ENCODE data around the gene FILIP1L. TPM values are rescaled to one million over a fixed set of nuclear protein-coding genes. Genes with fewer than 3 reads are reported as not detected.

The FILIP1L gene
- total RNA-seq, 2 donors from 2014 or later, result 370 to 630 TPM

DNA sequence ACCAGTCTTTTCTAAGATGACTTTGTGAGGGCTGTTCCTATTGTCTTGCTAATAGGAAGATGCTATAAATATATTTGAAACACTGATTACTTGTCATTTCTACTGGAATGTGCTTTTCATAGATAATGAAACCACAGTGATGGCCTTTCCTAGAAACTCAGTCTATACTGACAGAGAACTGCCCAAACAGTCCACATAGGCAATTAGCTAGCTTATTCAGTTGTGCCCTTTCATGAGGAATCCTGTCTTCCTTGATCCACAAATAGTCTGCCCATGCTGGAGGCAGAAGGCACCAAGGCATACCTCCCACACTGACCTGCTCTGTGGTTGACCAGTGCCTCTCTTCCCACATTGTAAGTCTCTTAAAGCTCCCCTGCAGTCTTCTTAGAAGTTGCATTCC is 160.7 kb downstream of the FILIP1L start:
- no peak for DNase-seq (ENCODE audit: low spot score)
- intact Hi-C loops (cut with DNase I), result no loop called here

GRCh38 chr3:99952306-99952705 is 162.0 kb downstream of the FILIP1L start:
- intact Hi-C loops (cut with DNase I), result no loop called here

DNA sequence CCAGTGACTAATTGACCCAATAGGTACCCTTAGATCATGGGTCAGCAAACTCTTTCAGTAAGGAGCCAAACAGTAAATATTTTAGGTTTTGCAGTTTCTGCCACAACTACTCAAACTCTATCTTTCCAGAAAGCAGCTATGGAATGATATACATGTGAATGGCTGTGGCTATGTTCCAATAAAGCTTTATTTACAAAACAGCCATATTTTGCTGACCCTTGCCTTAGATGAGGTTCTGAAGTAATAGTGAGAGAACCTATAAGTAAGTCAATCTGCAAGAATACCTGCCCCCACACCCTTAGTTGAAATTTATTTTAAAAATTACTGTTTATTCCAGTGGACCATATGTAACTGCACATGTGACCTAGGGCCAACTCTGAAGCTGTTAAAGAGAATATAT is 162.6 kb downstream of the FILIP1L start:
- intact Hi-C loops (cut with DNase I), result no loop called here
- no peak for DNase-seq (ENCODE audit: low spot score)

More at GRCh38 chr3:99952306-99952705, 162.0 kb downstream of the FILIP1L start:
- DNase-seq (ENCODE audit: low spot score), result no peak

GRCh38 chr3:99950921-99951320 is 163.4 kb downstream of the FILIP1L start:
- DNase-seq (ENCODE audit: low spot score), result no peak

GRCh38 chr3:99949956-99950670 is 164.2 kb downstream of the FILIP1L start:
- DNase-seq (ENCODE audit: low spot score), result no peak
- intact Hi-C loops (cut with DNase I), result loop anchor here in 1 of 2 donors (5.0 to 10.0 kb wide), 2 partner anchors 75 to 1587 kb away; no protein-coding TSS in a partner anchor

More at GRCh38 chr3:99950921-99951320, 163.4 kb downstream of the FILIP1L start:
- intact Hi-C loops (cut with DNase I), result no loop called here

GRCh38 chr3:99948467-99949089 is 165.7 kb downstream of the FILIP1L start:
- intact Hi-C loops (cut with DNase I), result loop anchor here in 1 of 2 donors (5.0 to 10.0 kb wide), 2 partner anchors 74 to 1589 kb away; no protein-coding TSS in a partner anchor
- no peak for DNase-seq (ENCODE audit: low spot score)

- no peak for DNase-seq (ENCODE audit: low spot score)
- intact Hi-C loops (cut with DNase I), result loop anchor here in 1 of 2 donors (5.0 to 10.0 kb wide), 2 partner anchors 73 to 1590 kb away; no protein-coding TSS in a partner anchor
Observed at GRCh38 chr3:99947356-99947755, 166.9 kb downstream of the FILIP1L start.

- DNase-seq (ENCODE audit: low spot score), result peak; percentile 71
- intact Hi-C loops (cut with DNase I), result loop anchor here (2.0 to 10.0 kb wide), 3 partner anchors 15 to 1592 kb away; no protein-coding TSS in a partner anchor
Observed at GRCh38 chr3:99945328-99945995, 168.8 kb downstream of the FILIP1L start.

DNA sequence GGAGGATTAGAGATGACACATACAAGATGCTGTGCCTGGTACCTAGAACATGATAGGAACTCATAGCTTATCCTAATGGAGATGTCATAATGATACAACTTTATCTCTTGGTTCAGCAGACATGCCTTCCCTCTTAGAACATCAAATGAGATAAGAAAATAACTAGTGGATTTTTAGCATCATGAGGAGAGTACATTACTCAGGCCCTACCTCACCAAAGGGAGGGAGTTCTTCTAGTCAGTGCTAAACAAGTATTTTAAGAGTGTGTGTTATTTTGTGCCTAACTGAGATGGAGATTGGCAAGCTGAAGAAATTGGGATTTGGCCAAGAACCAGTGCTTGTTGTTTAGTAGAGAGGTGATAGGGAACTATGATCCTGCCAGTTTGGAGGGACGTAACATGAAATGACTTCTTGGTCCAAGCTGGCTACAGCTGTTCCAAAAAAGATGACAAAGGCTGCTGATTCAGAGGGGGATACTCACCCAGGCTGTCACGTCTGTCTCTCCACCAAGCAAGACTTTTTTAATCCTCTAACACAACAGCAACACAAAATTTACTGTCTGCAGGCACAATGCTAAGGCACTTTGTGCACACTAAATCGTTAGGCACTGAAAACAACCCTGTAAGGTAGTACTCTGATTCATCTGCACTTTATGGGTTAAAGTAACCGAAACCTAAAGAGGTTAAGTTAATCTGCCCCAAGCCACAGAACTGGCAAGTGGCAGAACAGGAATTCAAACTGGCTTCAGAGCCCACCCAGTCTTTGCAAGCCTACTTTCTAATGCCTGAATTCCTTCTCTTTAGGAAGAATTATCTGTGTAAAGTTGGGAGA is 170.2 kb downstream of the FILIP1L start:
- intact Hi-C loops (cut with DNase I), result loop anchor here (2.0 to 10.0 kb wide), 3 partner anchors 17 to 98 kb away; no protein-coding TSS in a partner anchor
- DNase-seq (ENCODE audit: low spot score), result no peak

- intact Hi-C loops (cut with DNase I), result loop anchor here (5.0 to 10.0 kb wide), 2 partner anchors 66 to 101 kb away; no protein-coding TSS in a partner anchor
- DNase-seq (ENCODE audit: low spot score), result no peak
Observed at GRCh38 chr3:99941211-99941610, 173.1 kb downstream of the FILIP1L start.

DNA sequence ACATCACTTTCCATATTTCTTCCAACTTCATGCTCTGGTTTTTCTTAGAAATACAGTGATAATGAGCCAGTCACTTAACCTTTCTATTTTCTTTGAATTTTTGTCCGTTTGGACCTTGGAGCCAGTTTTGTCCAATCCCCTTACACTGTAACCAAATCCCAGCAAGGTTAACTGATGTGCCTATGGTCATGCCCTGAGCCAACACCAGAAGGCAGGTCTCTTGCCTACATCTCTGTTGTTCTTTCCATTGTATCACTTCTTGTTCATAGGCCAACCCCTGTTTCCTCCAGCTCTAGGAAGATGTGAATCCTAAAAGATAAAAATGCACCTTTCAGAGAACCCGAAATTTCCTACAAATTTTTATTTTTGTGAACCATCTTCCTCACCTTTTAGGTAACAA is 174.0 kb downstream of the FILIP1L start:
- no peak for DNase-seq (ENCODE audit: low spot score)
- intact Hi-C loops (cut with DNase I), result loop anchor here (5.0 to 10.0 kb wide), 2 partner anchors 66 to 102 kb away; no protein-coding TSS in a partner anchor

DNA sequence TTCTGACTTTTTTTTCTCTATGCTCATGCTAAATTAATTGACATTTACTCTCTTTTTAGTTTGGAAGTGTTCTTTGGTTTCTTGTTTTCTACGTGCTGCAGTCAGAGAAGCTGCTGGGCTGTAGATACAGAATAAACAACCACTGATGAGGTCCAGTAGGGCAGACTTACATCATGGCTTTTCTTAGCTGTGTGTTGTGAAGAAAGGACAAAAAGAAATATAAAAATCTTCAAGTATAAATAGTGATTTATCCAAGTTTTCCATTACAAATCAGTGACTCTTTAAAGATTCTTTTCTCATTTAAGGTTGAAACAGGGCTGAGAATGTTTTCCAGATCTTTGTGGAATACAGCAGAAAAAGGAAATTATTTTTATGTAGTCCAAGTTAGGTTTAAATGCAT is 174.4 kb downstream of the FILIP1L start:
- intact Hi-C loops (cut with DNase I), result loop anchor here (5.0 to 10.0 kb wide), 3 partner anchors 58 to 102 kb away; no protein-coding TSS in a partner anchor
- DNase-seq (ENCODE audit: low spot score), result no peak

GRCh38 chr3:99938270-99938911 is 175.9 kb downstream of the FILIP1L start:
- no peak for DNase-seq (ENCODE audit: low spot score)
- intact Hi-C loops (cut with DNase I), result loop anchor here in 1 of 2 donors (5.0 kb wide), 1 partner anchor 56 kb away; no protein-coding TSS in a partner anchor

DNA sequence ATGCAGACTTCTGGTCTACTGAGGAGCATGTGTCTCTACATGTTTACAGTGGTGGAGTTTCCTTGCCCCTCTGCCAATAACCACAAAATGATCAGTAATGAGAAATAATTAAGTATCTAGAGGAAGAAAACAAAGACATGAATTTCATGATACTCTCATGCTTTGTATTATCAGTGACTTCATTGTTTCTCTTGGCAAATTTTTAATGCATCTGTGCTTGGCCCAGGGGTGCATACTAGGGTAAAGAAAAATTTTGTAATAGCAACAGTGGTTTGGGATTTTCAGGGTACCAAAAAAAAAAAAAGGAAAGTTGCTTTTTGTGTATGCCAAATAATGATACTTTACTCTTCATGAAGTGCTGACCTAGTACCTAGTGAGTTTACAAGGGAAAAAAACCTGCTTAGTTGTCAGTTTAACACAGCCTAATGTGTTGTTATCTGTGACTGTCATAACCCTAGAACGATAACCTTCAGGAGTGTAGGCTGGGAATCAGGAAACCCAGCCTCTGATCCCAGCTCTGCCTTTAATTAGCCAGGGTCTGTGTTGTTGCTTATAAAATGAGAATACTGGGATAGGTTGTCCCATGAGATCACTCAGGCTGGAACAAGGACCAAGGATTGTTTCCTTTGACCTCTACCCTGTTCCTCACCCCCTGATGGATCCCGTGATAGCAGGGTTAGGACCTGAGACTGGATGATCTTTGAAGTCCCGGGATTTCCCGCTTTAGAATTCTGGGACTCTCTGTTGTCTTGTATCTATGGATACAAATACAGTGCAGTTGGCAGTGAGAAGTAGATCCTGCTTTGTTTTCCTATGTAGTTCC is 179.1 kb downstream of the FILIP1L start:
- intact Hi-C loops (cut with DNase I), result loop anchor here in 1 of 2 donors (5.0 kb wide), 1 partner anchor 53 kb away; no protein-coding TSS in a partner anchor
- DNase-seq (ENCODE audit: low spot score), result no peak

DNA sequence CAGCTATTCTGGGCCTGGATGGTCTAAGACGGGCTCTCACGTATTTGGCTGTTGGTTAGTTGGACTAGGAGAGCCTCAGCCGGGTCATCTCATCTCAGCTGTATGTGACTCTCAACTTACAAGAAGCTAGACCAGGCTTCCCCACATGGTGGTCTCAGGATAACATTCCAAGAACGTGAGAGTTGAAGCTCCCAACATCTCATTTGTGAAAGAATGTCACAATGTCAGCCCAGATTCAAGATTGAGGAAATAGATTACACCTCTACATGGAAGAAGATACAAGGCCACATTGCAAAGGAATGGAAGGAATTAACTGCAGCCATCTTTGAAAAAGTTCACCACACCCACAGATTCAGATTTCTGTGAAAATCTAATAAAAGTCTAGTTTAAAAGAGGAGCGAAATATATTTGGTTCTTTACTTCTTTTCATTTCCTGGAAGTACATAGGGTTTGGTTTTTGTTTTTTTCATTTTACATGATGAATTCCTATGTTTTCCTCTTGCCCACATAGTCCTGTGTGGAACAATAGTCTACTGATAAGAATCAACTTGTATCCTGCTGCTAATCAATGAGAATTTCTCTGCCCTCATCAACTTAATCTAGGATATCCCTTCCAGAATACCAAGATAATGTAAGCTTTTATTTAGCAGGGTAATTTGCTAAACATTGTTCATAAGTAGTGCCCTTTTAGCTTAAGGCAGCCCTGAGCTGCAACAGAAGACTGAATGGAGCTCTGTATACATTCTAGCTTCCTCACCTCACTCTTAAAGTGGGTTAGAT is 180.1 kb downstream of the FILIP1L start:
- DNase-seq (ENCODE audit: low spot score), result no peak
- intact Hi-C loops (cut with DNase I), result no loop called here

DNA sequence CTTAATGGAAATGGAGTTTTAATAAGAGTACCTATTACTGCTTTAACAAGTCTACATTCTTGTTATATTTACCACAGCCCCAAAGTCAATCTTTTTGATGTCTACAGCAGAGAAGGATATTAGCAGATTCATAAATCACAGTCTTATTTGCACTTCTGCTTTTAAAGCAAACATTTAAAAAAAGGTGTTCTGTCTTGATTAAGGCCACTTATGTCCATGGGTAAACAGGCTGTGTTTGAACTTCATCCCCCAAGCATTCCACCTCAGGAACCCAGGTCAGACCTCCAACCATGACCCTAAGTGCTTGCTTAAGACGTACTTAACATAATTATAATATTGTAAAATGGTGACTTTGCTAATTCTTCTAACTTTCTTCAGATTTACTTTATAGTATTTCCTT is 183.2 kb downstream of the FILIP1L start:
- intact Hi-C loops (cut with DNase I), result no loop called here
- no peak for DNase-seq (ENCODE audit: low spot score)

- intact Hi-C loops (cut with DNase I), result no loop called here
- peak; percentile 84 for DNase-seq (ENCODE audit: low spot score)
Observed at GRCh38 chr3:99929745-99930139, 184.6 kb downstream of the FILIP1L start.

All from posterior vena cava (tissue), 2 donors.